ENCODE measurements around the gene NRXN2. TPM values are rescaled to one million over a fixed set of nuclear protein-coding genes. Genes with fewer than 3 reads are reported as not detected.
"Not testable (repeated sequence)": the region's sequence is repeated elsewhere in the genome, so short reads cannot be mapped to it uniquely, and the experiment has no call there.

Gene NRXN2
- total RNA-seq, 2 experiments from 2014 or later = 0.13 to 0.34 TPM

DNA sequence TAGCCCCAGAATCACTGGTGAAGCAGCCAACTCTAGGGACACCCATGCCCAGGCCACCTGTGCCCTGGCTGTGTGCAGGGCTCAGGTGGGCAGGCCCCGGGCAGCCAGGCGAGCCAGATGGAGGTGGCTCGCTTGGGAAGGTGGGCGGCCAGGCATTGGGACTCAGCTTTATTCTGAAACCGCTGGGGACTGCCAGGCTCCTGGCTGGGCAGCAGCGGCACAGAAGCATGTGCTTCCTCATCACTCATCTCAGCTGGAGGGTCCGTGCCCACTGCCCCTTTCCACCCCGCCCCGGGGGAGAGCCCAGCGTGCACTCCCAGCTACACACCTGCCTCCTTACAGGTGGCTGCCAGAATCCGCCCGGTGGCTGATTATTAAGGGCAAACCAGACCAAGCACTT is 159.0 kb downstream of the NRXN2 start:
- CTCF ChIA-PET = no interaction called here
- DNase-seq (no peak), ATAC-seq (no peak)
- Mint-ChIP-seq H3K27ac (no peak overlapping the region), H3K4me3 (no peak overlapping the region), H3K4me1 (ENCODE audit: low read depth) (peaks cover 2% of the 10 kb centered on the region), H3K27me3 (ENCODE audit: low read depth) (no peaks in the 10 kb centered on the region), H3K36me3 (ENCODE audit: low read depth) (no peaks in the 10 kb centered on the region), H3K9me3 (ENCODE audit: insufficient read depth) (no peaks in the 10 kb centered on the region)
- POLR2A ChIA-PET = no interaction called here

DNA sequence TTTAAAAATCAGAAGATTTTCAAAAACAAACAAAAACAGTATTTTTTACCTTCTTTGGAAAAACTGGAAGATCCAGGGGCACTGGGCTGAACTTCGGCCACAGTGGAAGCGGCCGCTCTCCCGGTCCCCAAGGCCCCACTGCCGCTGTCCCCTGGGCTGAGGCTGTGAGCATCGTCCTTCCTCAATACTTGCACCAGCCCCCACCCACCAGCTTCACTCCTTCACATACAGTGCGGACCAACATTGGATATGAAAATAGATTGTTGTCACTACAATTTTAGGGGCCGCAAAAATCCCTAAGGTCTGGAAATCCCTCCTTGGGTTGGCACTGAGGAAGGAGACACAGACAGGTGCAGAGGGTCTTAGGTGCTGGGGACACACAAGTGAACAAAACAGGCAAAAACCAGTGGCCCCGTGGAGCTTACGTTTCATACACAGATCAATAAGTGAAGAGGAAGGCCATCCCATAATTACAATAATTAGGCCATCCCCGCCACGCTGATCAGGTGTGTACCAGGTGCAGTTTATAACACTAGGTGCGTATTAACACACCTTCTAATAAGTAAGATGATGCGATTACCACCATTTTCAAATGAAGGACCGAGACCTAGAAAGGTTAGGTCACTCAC is 160.2 kb downstream of the NRXN2 start:
- no peaks in the 10 kb centered on the region for H3K36me3 Mint-ChIP-seq (ENCODE audit: low read depth)
- ATAC-seq = no peak
- no peaks in the 10 kb centered on the region for H3K27me3 Mint-ChIP-seq (ENCODE audit: low read depth)
- no peak overlapping the region for H3K27ac Mint-ChIP-seq
- no peak overlapping the region for H3K4me3 Mint-ChIP-seq
- H3K4me1 Mint-ChIP-seq (ENCODE audit: low read depth) = peaks cover 2% of the 10 kb centered on the region
- CTCF ChIA-PET = no interaction called here
- POLR2A ChIA-PET = no interaction called here
- H3K9me3 Mint-ChIP-seq (ENCODE audit: insufficient read depth) = no peaks in the 10 kb centered on the region
- no peak for DNase-seq

- ChIA-PET CTCF (no interaction called here), POLR2A (no interaction called here)
- no peaks in the 10 kb centered on the region for H3K27me3 Mint-ChIP-seq (ENCODE audit: low read depth)
- DNase-seq (no peak), ATAC-seq (no peak)
- no peak overlapping the region for H3K4me3 Mint-ChIP-seq
- peaks cover 2% of the 10 kb centered on the region for H3K4me1 Mint-ChIP-seq (ENCODE audit: low read depth)
- H3K9me3 Mint-ChIP-seq (ENCODE audit: insufficient read depth) = no peaks in the 10 kb centered on the region
- no peak overlapping the region for H3K27ac Mint-ChIP-seq
- no peaks in the 10 kb centered on the region for H3K36me3 Mint-ChIP-seq (ENCODE audit: low read depth)
Observed at GRCh38 chr11:64561984-64562722, 160.8 kb downstream of the NRXN2 start.

DNA sequence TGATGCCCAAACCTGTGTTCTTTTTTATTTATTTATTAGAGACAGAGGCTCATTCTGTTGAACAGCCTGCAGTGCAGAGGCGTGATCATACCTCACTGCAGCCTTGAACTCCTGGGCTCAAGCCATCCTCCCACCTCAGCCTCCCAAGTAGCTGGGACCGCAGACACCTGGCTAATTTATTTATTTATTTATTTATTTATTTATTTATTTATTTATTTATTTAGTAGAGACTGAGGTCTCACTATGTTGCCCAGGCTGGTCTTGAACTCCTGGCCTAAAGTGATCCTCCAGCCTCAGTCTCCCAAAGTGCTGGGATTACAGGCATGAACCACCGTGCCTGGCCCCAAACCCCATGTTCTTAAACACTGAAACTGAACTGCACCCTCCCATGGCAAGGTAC is 161.6 kb downstream of the NRXN2 start:
- POLR2A ChIA-PET; H3K36me3 Mint-ChIP-seq (ENCODE audit: low read depth); H3K4me1 Mint-ChIP-seq (ENCODE audit: low read depth): not testable (repeated sequence)

DNA sequence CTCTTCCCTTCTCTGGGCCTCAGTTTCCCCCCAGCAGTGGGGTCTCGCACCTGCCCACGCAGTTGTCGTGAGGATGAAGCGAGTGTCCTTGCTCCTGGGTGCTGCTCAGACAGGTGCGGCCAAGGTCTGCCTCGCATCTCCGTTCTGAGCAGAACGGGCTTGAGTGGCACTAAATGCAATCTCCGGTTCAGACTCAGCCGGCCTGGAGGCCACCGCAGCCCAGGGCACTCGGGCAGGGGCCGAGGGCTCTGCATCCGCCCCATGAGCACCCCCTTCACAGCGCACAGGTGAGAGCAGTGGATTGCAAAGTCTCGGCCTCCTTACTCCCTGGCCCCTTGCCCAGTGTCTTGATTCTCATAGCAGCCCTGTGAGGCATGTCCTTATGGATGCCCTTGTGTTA is 162.1 kb downstream of the NRXN2 start:
- Mint-ChIP-seq H3K4me3 (no peak overlapping the region), H3K27ac (no peak overlapping the region), H3K36me3 (ENCODE audit: low read depth) (no peaks in the 10 kb centered on the region), H3K4me1 (ENCODE audit: low read depth) (no peaks in the 10 kb centered on the region), H3K27me3 (ENCODE audit: low read depth) (no peaks in the 10 kb centered on the region), H3K9me3 (ENCODE audit: insufficient read depth) (no peaks in the 10 kb centered on the region)
- ChIA-PET CTCF (no interaction called here), POLR2A (no interaction called here)
- ATAC-seq = no peak
- no peak for DNase-seq

More for the DNA sequence above, 161.6 kb downstream of the NRXN2 start:
- ATAC-seq; DNase-seq; H3K9me3 Mint-ChIP-seq (ENCODE audit: insufficient read depth); H3K27me3 Mint-ChIP-seq (ENCODE audit: low read depth); CTCF ChIA-PET; H3K27ac Mint-ChIP-seq; H3K4me3 Mint-ChIP-seq: not testable (repeated sequence)

GRCh38 chr11:64560139-64560771 is 162.7 kb downstream of the NRXN2 start:
- ATAC-seq = no peak
- H3K9me3 Mint-ChIP-seq (ENCODE audit: insufficient read depth) = no peaks in the 10 kb centered on the region
- ChIA-PET CTCF (no interaction called here), POLR2A (no interaction called here)
- no peaks in the 10 kb centered on the region for H3K27me3 Mint-ChIP-seq (ENCODE audit: low read depth)
- H3K36me3 Mint-ChIP-seq (ENCODE audit: low read depth) = no peaks in the 10 kb centered on the region
- no peak for DNase-seq
- peaks cover 4% of the 10 kb centered on the region for H3K4me1 Mint-ChIP-seq (ENCODE audit: low read depth)
- H3K4me3 Mint-ChIP-seq = no peak overlapping the region
- H3K27ac Mint-ChIP-seq = no peak overlapping the region

DNA sequence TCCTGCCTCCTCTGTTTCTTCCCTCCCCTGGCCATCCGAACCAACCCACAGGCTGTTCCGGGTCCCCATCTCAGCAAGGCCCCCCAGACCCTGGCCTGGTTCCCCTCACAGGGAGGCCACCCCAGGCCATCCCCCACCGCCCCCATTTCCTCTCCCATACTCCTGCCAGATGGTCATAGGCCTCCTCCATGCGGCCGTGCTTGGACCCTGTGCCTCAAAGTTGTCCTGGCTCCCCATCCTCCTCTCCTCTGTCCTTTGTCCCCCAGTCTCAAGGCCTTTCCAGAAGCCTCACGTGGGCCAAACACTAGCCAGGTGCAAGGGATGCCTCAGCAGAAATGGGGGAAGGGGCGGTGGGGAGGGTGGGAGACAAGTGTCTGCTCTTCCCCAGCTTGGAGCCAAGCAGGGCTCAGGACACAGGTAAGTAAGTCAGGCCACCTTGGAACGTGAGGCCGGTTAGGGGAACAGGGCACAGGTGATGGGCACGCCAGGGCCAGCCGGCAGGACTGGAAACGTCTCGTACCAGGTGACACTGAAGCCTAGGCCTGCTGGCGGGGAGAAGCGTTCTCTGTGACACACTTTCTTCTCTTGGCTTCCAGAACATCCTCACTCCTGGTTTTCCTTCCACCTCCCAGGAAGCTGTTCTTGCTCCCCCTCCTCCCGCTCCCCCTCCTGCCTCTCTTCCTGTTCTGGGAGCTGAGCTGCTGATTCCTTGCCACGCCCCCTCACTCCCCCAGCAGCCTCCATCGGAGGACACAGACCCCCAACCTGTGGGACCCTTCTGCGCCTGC is 163.5 kb downstream of the NRXN2 start:
- H3K27me3 Mint-ChIP-seq (ENCODE audit: low read depth) = no peaks in the 10 kb centered on the region
- peaks cover 6% of the 10 kb centered on the region for H3K4me1 Mint-ChIP-seq (ENCODE audit: low read depth)
- no peak overlapping the region for H3K27ac Mint-ChIP-seq
- H3K36me3 Mint-ChIP-seq (ENCODE audit: low read depth) = no peaks in the 10 kb centered on the region
- DNase-seq = no peak
- no peak overlapping the region for H3K4me3 Mint-ChIP-seq
- no peak for ATAC-seq
- H3K9me3 Mint-ChIP-seq (ENCODE audit: insufficient read depth) = no peaks in the 10 kb centered on the region
- ChIA-PET POLR2A (no interaction called here), CTCF (no interaction called here)

- ATAC-seq (no peak), DNase-seq (no peak)
- H3K27me3 Mint-ChIP-seq (ENCODE audit: low read depth) = no peaks in the 10 kb centered on the region
- peaks cover 6% of the 10 kb centered on the region for H3K4me1 Mint-ChIP-seq (ENCODE audit: low read depth)
- ChIA-PET POLR2A (no interaction called here), CTCF (no interaction called here)
- H3K9me3 Mint-ChIP-seq (ENCODE audit: insufficient read depth) = no peaks in the 10 kb centered on the region
- no peak overlapping the region for H3K4me3 Mint-ChIP-seq
- no peaks in the 10 kb centered on the region for H3K36me3 Mint-ChIP-seq (ENCODE audit: low read depth)
- no peak overlapping the region for H3K27ac Mint-ChIP-seq
Observed at GRCh38 chr11:64558869-64559268, 164.1 kb downstream of the NRXN2 start.

- Mint-ChIP-seq H3K4me1 (ENCODE audit: low read depth) (peaks cover 6% of the 10 kb centered on the region), H3K27me3 (ENCODE audit: low read depth) (no peaks in the 10 kb centered on the region), H3K36me3 (ENCODE audit: low read depth) (no peaks in the 10 kb centered on the region), H3K27ac (no peak overlapping the region), H3K4me3 (no peak overlapping the region), H3K9me3 (ENCODE audit: insufficient read depth) (no peaks in the 10 kb centered on the region)
- ChIA-PET POLR2A (no interaction called here), CTCF (interaction anchor here (1.2 kb wide), 1 partner anchor 90 kb away, joined by 5 read pairs; no protein-coding TSS in a partner anchor)
- DNase-seq = no peak
- ATAC-seq = no peak
Observed at GRCh38 chr11:64558065-64558745, 164.8 kb downstream of the NRXN2 start.

- no peaks in the 10 kb centered on the region for H3K36me3 Mint-ChIP-seq (ENCODE audit: low read depth)
- H3K27ac Mint-ChIP-seq = no peak overlapping the region
- DNase-seq (no peak), ATAC-seq (no peak)
- no peaks in the 10 kb centered on the region for H3K27me3 Mint-ChIP-seq (ENCODE audit: low read depth)
- H3K4me3 Mint-ChIP-seq = no peak overlapping the region
- H3K4me1 Mint-ChIP-seq (ENCODE audit: low read depth) = peaks cover 6% of the 10 kb centered on the region
- CTCF ChIA-PET = no interaction called here
- no peaks in the 10 kb centered on the region for H3K9me3 Mint-ChIP-seq (ENCODE audit: insufficient read depth)
- POLR2A ChIA-PET = no interaction called here
Observed at GRCh38 chr11:64556721-64557250, 166.2 kb downstream of the NRXN2 start.
